MCF 10A (cell line): ENCODE measurements around the gene TRIM63. TPM values are rescaled to one million over a fixed set of nuclear protein-coding genes. Genes with fewer than 3 reads are reported as not detected.

ENCODE experiments used
- BruUV-seq: library from RNA; stranded (reverse); fragments of 400-500 nt; replicated peaks from 2 replicates; lab custom pipeline; 2021; lab: Mats Ljungman, UMichigan
- CTCF ChIA-PET: fragments of 300-600 bp; sonication (Branson Sonifier 250); formaldehyde crosslinking; extraction: SDS; loops from one replicate; lab custom pipeline; 2021; ENCODE audit warnings: antibody characterized with exemption, inconsistent platforms; lab: Yijun Ruan, JAX
- POLR2A ChIA-PET: fragments of 300-600, 350-650 bp; sonication (Branson Sonifier 250); formaldehyde crosslinking; extraction: SDS; loops from one replicate; lab custom pipeline; 2020; ENCODE audit warnings: antibody characterized with exemption, inconsistent platforms; lab: Yijun Ruan, JAX
- DNase-seq: peaks from one replicate; pipeline ENCODE4 v3.0.0-alpha.2; 2018; ENCODE audit not compliant: unreplicated experiment
- H3K27ac Mint-ChIP-seq: one replicate; pipeline ENCODE4 v1.8.0; 2022; ENCODE audit warnings: mild to moderate bottlenecking, low read depth, mixed read lengths; ENCODE audit not compliant: unreplicated experiment
- H3K27me3 Mint-ChIP-seq: one replicate; pipeline ENCODE4 v1.8.0; 2022; ENCODE audit warnings: mixed read lengths; ENCODE audit not compliant: insufficient read depth, unreplicated experiment
- H3K36me3 Mint-ChIP-seq: one replicate; pipeline ENCODE4 v1.8.0; 2022; ENCODE audit warnings: mild to moderate bottlenecking, moderate library complexity, mixed read lengths; ENCODE audit not compliant: insufficient read depth, unreplicated experiment
- H3K4me1 Mint-ChIP-seq: one replicate; pipeline ENCODE4 v1.8.0; 2022; ENCODE audit warnings: mixed read lengths; ENCODE audit not compliant: insufficient read depth, unreplicated experiment
- H3K4me3 Mint-ChIP-seq: one replicate; pipeline ENCODE4 v1.8.0; 2022; ENCODE audit warnings: mild to moderate bottlenecking, moderate library complexity, mixed read lengths; ENCODE audit not compliant: unreplicated experiment
- H3K9me3 Mint-ChIP-seq: one replicate; pipeline ENCODE4 v1.8.0; 2022; ENCODE audit warnings: mixed read lengths; ENCODE audit not compliant: unreplicated experiment
- CTCF ChIP-seq: fragments of 200-600 bp; IDR thresholded peaks from one replicate; pipeline ENCODE4 v1.8.0; 2022; ENCODE audit warnings: antibody characterized with exemption, mild to moderate bottlenecking; ENCODE audit not compliant: unreplicated experiment
- intact Hi-C: fragments of 100-400 bp; cut with micrococcal nuclease; formaldehyde crosslinking; loops from 2 replicates; pipeline ENCODE4 v1.14.1; 2022
- total RNA-seq: library from RNA; stranded (reverse); gene quantifications from 2 replicates; pipeline ENCODE4 v1.2.3, GENCODE V29; 2022

The TRIM63 gene
- total RNA-seq, 1 experiment from 2014 or later = not detected

DNA sequence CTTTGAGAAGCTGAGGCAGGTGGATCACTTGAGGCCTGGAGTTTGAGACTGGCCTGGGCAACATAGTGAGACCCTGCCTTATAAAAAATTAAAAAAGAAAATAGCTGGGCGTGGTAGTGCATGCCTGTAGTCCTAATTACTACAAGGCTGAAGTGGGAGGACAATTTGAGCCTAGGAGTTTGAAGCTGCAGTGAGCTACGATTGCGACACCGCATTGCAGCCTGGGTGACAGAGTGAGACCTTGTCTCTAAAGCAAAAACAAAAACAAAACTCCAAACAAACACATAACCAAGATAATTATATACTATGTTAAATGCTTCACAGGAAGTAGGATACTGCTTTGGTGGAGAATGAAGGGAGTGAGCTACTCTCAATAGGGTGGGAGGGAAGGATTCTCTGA lies 64.2 kb downstream of the TRIM63 start:
- intact Hi-C loops = no loop called here
- Mint-ChIP-seq H3K27me3 (no peaks in the 10 kb centered on the region), H3K9me3 (no peaks in the 10 kb centered on the region), H3K4me1 (peaks cover 5% of the 10 kb centered on the region), H3K36me3 (peaks cover 4% of the 10 kb centered on the region), H3K27ac (no peak overlapping the region), H3K4me3 (no peak overlapping the region)
- no peak for DNase-seq
- CTCF ChIA-PET = interaction anchor here (1.1 kb wide), 1 partner anchor 100 kb away, joined by 4 read pairs; no protein-coding TSS in a partner anchor
- POLR2A ChIA-PET = no interaction called here
- BruUV-seq = no TSS peak
- no peak for TF ChIP-seq CTCF

Other genes with a start within 250 kb of the TRIM63 start
- 39.3 and 42.2 TPM in 2 replicates for gene MTFR1L, start 247.7 kb downstream of the TRIM63 start, total RNA-seq
- gene AUNIP, start 208.2 kb downstream of the TRIM63 start, total RNA-seq = 5.2 and 9.4 TPM in 2 replicates
- gene PAQR7, start 191.9 kb downstream of the TRIM63 start, total RNA-seq = 3.8 and 4.4 TPM in 2 replicates
- 99.3 and 137 TPM in 2 replicates for gene STMN1, start 161.2 kb downstream of the TRIM63 start, total RNA-seq
- 12.8 and 22.3 TPM in 2 replicates for gene PAFAH2, start 69.6 kb downstream of the TRIM63 start, total RNA-seq
- gene EXTL1, start 45.9 kb downstream of the TRIM63 start, total RNA-seq = not detected in 2 replicates
- gene SLC30A2, start 21.5 kb downstream of the TRIM63 start, total RNA-seq = not detected in 2 replicates
- gene PDIK1L, start 44.2 kb upstream of the TRIM63 start, total RNA-seq = 10.8 and 10.9 TPM in 2 replicates
- not detected in 2 replicates for gene FAM110D, start 91.4 kb upstream of the TRIM63 start, total RNA-seq
- gene C1orf232, start 101.3 kb upstream of the TRIM63 start, total RNA-seq = not detected in 2 replicates
- 61.5 and 82.6 TPM in 2 replicates for gene ZNF593, start 102.3 kb upstream of the TRIM63 start, total RNA-seq
- not detected in 2 replicates for gene ZNF593OS, start 104.2 kb upstream of the TRIM63 start, total RNA-seq
- 31.0 and 35.5 TPM in 2 replicates for gene CNKSR1, start 109.9 kb upstream of the TRIM63 start, total RNA-seq
- gene CATSPER4, start 123.0 kb upstream of the TRIM63 start, total RNA-seq = not detected in 2 replicates
- 11.1 and 12.2 TPM in 2 replicates for gene CEP85, start 166.6 kb upstream of the TRIM63 start, total RNA-seq
- gene SH3BGRL3, start 212.5 kb upstream of the TRIM63 start, total RNA-seq = 133 and 170 TPM in 2 replicates
- gene UBXN11, start 239.0 kb upstream of the TRIM63 start, total RNA-seq = 17.7 and 20.3 TPM in 2 replicates